ENCODE measurements around the gene PSAT1.

DNA sequence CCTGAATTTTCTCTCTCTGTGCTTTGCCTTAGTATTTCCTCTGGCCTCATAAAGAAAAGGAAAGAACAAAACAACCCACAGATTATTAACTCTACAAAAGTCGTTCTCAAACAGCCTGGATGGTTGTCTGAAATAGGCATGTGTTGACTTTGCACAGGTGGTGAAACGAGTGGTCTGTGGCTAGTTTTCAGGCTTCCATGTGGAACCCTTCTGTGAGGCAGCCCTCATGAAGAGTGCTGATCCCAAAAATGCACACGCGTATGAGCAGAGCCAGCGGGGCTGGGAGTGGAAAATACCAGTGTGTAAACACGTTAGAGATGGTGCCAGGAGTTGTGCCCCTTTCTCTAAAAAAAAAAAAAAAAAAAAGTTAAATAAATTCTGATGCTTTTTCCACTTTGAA, 4.9 kb upstream of the PSAT1 start:
- TF ChIP-seq, protein P1, sequence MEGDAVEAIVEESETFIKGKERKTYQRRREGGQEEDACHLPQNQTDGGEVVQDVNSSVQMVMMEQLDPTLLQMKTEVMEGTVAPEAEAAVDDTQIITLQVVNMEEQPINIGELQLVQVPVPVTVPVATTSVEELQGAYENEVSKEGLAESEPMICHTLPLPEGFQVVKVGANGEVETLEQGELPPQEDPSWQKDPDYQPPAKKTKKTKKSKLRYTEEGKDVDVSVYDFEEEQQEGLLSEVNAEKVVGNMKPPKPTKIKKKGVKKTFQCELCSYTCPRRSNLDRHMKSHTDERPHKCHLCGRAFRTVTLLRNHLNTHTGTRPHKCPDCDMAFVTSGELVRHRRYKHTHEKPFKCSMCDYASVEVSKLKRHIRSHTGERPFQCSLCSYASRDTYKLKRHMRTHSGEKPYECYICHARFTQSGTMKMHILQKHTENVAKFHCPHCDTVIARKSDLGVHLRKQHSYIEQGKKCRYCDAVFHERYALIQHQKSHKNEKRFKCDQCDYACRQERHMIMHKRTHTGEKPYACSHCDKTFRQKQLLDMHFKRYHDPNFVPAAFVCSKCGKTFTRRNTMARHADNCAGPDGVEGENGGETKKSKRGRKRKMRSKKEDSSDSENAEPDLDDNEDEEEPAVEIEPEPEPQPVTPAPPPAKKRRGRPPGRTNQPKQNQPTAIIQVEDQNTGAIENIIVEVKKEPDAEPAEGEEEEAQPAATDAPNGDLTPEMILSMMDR (conservative IDR thresholded peaks at IDR 0.05 in 1 of 2, IDR thresholded peaks at IDR 0.05 in 1 of 2; ENCODE audit: extremely low read depth in 1 of 2, insufficient read depth in 1 of 2, low read depth in 1 of 2, low read length in 2 of 2), result no peak
- no peak for TF ChIP-seq EZH2 (IDR thresholded peaks at IDR 0.05; ENCODE audit: borderline replicate concordance, low read length)

Measured in mammary epithelial cell (primary cell).